GM18907 (cell line): ENCODE results near the gene RABEP2.
"Not testable (repeated sequence)": the region's sequence is repeated elsewhere in the genome, so short reads cannot be mapped to it uniquely, and the experiment has no call there.

Experiments used
- ATAC-seq: cut with Tn5 transposase; IDR thresholded peaks from one replicate; pipeline ENCODE4 v1.9.1; 2021; ENCODE audit warnings: mild to moderate bottlenecking, moderate library complexity; ENCODE audit not compliant: unreplicated experiment

RABEP2 gene

DNA sequence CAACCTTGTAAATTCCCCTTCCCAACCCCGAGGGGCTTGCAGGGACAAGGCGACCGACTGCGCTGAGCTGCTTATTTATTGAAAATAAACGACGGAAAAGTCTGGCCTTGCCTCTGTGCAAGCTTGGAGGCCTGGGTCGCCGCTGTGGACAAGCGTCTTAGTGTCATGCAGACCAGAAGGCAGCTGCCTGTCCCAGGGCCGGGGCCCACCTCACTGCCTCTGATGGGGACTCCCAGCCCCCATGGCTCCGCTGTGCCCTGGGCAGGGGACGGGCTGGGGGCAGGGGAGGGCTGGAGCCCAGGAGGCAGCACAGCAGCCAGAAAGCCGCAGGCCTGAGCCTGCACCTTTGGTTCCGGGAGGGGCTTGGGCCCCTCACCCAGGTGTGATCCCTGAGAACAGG, 20.7 kb downstream of the RABEP2 start:
- ATAC-seq: no peak

DNA sequence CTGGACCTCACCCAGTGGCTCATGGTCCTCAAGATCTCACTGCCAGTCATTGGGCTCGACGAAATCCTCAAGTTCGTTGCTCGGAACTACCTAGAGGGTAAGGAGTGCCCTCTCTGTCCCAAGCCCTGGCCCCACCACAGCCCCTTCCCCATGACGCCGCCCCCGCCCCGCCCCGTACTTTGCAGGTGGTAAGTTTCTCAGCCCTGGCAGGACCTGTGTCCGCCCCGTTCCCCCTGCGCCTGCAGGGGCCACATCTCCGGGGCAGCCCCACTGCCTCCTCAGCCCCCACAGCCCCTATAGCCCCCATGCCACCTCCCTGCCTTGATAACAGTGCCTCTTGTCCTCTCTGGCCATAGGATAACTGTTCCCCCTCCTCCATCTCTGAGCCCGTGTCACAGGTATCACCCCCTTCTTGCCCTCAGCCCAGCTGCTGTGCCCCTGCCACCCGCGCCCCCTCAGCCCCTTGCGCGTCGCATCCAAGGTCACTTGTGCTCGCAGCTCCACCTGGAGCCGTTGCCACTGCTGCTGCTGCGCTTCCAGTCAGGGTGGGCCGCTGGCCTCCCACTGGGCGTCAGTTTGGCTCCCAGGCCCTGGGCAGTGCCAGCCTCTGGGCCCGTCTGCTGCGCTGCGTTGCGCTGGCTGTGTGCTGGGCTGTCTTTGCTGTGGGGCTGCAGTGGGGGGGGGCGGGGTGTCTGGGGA, 21.5 kb downstream of the RABEP2 start:
- no peak for ATAC-seq

DNA sequence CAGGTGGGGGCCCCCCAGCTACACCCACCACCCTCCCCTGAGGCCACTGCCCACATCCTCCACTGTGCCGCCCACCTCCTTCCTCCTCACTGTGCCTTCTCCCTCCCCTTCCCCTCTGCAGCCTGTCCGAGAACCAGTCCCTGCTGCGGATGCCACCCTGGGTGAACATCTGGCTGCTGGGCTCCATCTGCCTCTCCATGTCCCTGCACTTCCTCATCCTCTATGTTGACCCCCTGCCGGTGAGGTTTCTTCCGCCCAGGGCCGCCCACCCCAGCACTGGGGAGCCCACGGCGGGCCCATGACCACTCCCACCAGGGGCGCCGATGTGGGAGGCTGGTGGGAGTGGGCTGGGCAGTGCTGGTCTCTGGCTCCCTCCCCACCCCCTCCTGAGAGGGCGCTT, 22.1 kb downstream of the RABEP2 start:
- ATAC-seq: no peak

DNA sequence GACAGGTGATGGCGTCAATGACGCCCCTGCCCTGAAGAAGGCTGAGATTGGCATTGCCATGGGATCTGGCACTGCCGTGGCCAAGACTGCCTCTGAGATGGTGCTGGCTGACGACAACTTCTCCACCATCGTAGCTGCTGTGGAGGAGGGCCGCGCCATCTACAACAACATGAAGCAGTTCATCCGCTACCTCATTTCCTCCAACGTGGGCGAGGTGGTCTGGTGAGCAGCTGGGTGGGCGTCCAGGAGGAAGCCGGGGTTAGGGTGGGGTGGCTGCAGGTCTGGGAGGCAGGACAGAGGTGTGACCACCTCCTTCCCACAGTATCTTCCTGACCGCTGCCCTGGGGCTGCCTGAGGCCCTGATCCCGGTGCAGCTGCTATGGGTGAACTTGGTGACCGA, 23.2 kb downstream of the RABEP2 start:
- no peak for ATAC-seq

DNA sequence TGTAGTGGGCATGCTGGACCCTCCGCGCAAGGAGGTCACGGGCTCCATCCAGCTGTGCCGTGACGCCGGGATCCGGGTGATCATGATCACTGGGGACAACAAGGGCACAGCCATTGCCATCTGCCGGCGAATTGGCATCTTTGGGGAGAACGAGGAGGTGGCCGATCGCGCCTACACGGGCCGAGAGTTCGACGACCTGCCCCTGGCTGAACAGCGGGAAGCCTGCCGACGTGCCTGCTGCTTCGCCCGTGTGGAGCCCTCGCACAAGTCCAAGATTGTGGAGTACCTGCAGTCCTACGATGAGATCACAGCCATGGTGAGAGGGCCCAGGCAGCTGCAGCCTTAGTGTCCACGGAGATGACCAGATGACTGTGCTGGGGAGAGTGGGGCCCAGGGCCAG, 24.4 kb downstream of the RABEP2 start:
- no peak for ATAC-seq

DNA sequence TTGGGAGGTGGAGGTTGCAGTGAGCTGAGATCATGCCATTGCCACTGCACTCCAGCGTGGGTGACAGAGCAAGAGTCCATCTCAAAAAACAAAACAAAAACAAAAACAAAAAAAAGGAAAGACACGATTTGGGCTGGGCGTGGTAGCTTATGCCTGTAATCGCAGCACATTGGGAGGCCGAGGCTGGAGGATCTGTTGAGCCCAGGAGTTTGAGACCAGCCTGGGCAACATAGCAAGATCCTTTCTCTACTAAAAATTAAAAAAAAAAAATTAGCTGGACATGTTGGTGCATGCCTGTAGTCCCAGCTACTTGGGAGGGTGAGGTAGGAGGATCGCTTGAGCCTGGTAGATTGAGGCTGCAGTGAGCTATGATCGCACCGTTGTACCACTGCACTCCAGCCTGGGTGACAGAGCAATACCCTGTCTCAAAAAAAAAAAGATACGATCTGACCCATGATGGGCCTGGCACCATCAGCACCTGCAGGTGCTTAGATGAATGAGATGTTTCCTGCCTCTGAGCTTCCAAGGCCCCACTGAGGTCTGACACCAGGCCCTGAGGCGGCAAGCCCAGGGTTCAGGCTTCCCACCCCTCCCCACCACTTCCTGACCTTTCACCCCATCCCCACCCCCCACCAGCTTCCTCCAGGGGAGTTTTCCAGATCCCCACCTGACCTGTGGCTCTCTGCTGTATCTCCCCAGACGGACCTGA, 25.0 kb downstream of the RABEP2 start:
- no peak for ATAC-seq

DNA sequence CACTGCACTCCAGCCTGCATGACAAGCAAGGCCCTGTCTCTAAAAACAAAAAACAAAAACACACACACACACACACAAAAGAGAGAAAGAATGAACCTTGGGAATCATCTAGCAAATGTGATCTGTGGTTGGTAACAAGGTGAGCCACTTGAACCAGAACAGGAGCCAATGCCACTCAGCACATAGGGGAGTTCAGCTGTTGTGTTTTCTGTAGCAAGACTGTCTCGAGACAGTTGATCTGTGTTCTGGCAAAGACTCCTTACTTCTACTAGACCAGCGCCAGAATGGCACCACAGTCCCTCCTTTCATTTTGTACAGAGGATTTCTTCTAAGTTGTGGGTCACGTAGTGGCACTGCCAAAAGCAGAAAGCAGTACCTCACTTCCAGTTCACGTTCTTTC, 26.1 kb downstream of the RABEP2 start:
- no peak for ATAC-seq

DNA sequence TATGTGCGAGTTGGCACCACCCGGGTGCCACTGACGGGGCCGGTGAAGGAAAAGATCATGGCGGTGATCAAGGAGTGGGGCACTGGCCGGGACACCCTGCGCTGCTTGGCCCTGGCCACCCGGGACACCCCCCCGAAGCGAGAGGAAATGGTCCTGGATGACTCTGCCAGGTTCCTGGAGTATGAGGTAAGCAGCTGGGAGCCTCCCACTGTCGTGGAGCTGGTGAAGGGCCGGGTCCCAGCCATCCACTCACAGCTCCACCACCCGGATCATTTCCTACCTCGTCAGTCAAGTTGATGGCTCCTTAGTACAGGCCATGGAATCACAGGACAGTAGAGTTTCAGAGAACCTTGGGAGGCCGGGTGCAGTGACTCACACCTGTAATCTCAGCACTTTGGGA, 26.8 kb downstream of the RABEP2 start:
- ATAC-seq: no peak

DNA sequence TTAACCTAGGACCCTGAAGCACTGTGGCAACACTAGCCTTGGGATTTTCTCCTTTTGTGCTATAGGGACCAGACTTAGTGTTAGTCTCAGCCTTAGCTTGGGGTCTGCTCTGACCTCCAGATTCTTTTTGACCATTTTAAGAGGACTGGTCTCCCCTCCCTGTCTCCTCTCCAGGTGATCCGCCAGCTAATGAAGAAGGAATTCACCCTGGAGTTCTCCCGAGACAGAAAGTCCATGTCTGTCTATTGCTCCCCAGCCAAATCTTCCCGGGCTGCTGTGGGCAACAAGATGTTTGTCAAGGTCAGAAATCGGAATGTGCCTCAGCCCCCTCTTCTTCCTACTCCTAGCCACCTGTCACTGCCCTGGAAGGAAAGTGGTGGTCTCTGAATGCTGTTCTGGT, 27.2 kb downstream of the RABEP2 start:
- ATAC-seq: no peak

DNA sequence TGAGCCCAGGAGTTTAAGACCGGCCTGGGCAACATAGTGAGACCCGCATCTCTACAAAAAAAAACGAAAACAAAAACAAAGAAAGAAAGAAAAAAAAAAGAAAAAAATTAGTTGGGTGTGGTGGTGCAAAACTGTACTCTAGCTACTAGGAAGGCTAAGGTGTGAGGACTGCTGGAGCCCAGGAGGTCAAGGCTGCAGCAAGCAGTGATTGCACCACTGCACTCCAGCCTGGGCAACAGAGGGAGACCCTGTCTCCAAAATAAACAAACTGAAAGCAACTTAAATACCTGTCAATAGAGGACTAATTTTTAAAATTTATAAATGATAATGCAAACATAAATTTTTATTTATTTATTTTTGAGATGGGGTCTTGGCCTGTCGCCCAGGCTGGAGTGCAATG, 29.4 kb downstream of the RABEP2 start:
- no peak for ATAC-seq

DNA sequence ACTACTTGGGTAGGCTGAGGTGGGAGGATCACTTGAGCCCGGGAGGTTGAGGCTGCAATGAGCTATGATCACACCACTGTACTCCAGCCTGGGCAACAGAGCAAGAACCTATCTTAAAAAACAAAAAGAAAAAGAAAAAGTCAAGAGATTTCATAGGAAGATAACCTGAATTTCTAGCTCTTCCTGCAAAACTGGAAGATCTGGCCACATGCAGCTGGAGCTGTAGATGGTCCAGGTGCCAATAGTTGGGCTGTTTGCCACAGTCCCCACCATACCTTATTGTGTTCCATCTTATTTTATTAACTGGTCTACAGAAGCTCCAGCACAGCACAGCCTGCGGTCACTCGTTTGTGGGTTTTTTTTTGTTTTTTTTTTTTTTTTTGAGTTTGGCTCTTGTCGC, 31.7 kb downstream of the RABEP2 start:
- no peak for ATAC-seq

DNA sequence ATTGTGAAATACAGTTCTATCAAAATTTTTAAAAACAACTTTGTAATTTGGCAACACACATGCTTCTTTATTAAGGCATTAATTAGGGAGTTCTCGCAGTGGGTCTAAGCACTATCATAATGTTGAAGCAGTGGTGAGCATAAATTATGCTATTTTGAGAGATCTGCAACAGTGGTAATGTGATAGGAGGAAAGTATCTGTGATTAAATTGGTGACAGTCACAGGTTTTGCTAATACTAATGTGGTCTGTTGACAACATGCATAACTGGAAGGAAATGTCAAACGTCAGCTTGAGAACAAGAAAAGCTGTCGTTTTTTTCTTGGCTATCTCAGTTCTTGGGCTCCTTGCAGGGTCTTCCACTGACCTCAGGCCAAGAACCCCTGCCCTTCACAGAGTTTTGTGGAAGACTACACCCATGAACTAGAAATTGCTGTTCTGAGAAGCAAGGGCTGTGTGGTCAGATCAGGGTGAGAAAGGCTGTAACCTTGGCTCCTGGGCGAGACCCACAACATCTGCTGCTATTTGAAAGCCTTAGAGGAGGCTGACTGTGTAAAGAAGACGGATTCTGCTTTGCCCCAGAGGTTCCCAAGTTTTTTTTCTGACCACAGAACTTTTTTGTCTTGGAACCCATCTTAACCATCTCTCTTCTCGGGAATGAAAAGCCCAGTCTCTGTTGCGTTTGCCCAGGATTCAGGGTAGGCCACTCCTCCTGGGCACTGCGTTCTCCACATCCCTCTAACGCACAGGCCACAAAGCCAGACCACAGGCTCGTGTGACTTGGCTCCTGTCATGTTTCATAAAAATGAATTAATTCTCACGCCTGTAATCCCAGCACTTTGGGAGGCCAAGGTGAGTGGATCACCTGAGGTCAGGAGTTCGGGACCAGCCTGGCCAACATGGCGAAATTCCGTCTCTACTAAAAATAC, 32.8 kb downstream of the RABEP2 start:
- ATAC-seq: no peak

DNA sequence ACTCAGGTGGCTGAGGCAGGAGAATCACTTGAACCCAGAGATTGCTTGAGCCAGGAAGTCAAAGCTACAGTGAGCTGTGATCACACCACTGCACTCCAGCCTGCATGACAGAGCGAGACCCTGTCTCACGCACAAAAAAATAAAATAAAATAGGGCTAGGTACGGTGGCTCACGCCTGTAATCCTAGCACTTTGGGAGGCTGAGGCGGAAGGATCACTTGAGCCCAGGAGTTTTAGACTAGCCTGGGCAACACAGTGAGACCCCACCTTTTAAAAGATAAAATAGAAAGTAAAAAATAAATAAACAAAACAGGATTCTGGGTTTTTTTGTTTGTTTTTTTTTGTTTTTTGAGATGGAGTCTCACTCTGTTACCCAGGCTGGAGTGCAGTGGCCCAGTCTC, 34.7 kb downstream of the RABEP2 start:
- ATAC-seq: not testable (repeated sequence)

DNA sequence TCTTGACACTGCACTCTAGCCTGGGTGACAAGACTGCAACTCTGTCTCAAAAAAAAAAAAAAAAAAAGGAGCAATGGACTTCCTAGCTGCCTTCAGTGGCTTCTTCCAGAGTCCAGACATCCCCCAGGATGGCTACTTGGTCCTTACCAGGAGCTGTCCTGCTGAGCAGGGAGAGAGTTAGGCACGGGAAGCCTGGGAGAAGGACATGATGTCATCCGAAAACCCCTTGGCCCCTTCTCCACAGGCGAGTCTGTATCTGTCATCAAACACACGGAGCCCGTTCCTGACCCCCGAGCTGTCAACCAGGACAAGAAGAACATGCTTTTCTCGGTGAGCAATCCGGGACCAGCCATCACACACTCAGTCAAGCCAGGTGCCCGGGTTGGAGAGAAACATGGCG, 38.1 kb downstream of the RABEP2 start:
- no peak for ATAC-seq

DNA sequence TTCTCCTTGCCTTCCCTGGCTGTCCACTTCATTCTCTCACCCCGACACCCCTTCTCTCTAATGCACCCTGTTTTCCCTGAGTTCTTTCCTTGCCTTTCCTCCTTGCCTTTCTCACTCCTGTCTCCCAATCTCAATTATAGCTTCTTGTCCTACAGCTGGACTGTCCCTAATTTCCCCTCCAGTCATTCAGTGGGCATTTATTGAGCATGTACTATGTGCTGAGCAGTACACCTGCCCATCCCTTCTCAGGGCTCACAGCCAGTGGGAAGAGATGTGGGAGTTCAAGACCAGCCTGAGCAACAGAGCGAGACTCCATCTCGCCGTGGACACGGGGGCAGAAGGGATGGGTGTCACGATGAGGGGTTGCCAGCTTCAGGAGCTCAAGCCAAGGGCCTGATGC, 41.0 kb downstream of the RABEP2 start:
- no peak for ATAC-seq

DNA sequence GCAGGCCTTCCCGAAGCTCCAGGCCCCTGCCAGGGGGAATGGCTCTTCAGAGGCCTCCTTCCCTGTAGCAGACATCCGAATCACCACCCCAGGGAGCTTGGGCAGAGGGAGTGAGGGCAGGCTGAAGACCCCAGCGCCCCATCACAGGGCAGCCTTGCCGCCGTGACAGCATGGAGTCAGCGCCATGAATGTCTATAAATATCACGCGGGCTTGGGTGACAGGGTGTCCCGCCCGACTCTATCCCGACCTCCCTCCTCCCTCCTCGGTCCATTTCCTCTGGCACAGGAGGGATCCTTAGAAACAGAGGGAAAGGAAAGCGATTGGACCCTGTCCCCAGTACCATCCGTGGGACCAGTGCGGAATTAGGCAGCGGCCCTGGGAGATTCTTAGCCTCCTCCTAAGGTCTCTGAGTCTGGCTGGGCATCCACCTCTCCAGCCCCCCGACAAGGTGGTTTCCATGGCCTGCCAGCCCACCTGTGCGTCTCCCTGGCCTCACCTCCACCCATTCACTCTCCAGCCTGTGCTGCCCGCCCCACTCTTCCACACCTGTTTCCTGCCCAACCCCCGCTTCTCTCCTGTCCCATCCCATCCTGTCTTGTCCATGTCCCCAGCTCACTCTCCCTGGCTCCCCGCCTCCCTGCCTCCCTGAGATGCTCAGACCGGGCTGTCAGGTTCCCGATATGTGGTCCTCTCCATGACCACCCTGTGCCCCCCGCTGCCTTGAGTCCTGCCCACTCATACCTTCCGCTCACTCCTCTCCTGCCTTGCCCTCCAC, 41.6 kb downstream of the RABEP2 start:
- ATAC-seq: no peak

DNA sequence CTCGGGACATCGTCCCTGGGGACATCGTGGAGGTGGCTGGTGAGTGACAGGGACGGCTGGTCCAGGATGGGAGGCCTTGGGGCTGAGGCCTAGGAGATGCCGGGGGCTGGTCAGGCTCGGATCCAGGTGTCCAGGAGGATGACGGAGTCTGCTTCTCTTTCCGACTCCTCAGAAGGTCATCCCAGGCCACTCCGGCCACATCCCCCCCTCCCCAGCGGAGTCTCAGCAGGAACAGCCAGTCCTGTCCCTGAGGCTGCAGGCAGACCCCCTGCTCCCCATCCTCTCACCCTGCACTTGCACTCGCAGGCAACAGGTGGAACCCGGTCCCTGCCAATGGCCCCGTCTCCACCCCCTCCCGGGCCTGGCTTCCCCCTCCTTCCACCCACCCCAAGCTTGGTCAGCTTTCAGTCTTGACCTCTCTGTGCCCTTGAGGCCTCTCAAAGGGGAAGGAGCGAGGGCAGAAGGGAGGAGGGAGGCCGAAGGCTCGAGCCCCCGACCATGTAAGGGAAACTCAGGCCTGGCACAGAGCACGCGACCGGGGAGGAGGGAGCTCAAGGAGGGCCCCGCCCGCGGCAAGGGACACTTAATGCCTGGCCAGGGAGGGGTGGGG, 42.4 kb downstream of the RABEP2 start:
- no peak for ATAC-seq

DNA sequence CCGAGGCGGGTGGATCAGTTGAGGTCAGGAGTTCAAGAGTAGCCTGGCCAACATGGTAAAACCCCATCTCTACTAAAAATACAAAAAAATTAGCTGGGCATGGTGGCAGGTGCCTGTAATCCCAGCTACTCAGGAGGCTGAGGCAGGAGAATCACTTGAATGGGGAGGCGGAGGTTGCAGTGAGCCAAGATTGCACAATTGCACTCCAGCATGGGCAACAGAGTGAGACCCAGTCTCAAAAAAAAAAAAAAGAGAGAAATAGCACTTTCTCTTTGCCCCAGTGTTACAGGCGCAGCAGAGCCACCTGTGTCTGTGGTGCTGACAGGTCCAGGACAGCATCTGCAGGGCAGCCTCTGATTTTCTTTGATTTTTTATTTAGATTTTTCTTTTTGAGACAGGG, 43.5 kb downstream of the RABEP2 start:
- not testable (repeated sequence) for ATAC-seq

DNA sequence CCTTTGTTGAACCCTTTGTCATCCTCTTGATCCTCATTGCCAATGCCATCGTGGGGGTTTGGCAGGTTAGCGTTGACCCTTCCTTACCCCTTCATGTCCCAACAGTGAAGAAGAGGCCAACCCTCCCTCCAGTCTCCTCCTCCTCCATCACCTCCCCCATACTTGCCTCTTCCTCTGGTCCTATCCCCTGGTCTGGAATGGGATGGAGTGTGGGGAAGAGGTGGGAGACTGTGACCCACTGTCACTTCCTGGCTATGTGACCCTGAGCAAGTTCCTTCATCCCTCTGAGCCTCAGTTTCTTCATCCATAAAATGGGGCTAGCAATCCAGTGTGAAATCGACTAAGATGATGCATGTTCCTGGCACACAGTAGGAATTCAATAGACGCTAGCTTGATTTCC, 44.1 kb downstream of the RABEP2 start:
- ATAC-seq: no peak

DNA sequence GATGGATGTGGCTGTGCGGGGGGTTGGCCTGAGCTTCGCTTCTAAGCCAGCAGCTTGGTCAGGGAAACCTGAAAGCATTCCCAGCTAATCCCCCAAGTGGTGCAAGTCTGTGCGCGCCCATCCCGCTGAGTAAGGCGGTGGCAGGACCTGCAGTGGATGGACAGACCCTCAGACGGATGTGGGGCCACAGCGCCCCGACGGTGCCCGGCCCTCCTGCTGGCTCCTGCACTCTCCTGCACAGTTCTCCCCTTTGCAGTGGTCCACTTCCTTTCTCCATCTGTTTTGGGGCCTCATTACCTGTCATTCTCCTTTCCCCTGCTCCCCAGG, 44.5 kb downstream of the RABEP2 start:
- ATAC-seq: no peak
